Purkinje cell (primary cell): ENCODE measurements around the gene PRRC2A. TPM values are rescaled to one million over a fixed set of nuclear protein-coding genes. Genes with fewer than 3 reads are reported as not detected.

Experiments used
- polyA plus RNA-seq: library from polyadenylated mRNA; unstranded; fragments of >200 nt; fragmentation: Nextera tagmentation; gene quantifications from 2 replicates; pipeline ENCODE4 v1.2.1, GENCODE V29; 2014

The PRRC2A gene
- polyA plus RNA-seq: 3.7 and 3.8 TPM in 2 replicates

GRCh38 chr6:31620586-31621319, at the start of gene PRRC2A:
TSS of gene PRRC2A (plus strand) at chr6:31620715. CDS start at chr6:31622790, 2,075 bp downstream.

DNA sequence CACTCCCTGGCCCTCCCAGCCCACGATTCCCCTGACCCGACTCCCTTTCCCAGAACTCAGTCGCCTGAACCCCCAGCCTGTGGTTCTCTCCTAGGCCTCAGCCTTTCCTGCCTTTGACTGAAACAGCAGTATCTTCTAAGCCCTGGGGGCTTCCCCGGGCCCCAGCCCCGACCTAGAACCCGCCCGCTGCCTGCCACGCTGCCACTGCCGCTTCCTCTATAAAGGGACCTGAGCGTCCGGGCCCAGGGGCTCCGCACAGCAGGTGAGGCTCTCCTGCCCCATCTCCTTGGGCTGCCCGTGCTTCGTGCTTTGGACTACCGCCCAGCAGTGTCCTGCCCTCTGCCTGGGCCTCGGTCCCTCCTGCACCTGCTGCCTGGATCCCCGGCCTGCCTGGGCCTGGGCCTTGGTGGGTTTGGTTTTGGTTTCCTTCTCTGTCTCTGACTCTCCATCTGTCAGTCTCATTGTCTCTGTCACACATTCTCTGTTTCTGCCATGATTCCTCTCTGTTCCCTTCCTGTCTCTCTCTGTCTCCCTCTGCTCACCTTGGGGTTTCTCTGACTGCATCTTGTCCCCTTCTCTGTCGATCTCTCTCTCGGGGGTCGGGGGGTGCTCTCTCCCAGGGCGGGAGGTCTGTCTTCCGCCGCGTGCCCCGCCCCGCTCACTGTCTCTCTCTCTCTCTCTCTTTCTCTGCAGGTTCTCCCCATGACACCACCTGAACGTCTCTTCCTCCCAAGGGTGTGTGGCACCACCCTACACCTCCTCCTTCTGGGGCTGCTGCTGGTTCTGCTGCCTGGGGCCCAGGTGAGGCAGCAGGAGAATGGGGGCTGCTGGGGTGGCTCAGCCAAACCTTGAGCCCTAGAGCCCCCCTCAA, 48.2 kb upstream of the PRRC2A start, which contains the start of gene LTA:
Gene LTA, plus strand, starts transcription at position 249 of the 871 bp plus-strand sequence. Its CDS starts 454 bp downstream, at position 703.

GRCh38 chr6:31575335-31575901, 45.1 kb upstream of the PRRC2A start, which contains the start of gene TNF:
TSS of gene TNF (plus strand) at chr6:31575565. CDS start at chr6:31575742, 177 bp downstream.

DNA sequence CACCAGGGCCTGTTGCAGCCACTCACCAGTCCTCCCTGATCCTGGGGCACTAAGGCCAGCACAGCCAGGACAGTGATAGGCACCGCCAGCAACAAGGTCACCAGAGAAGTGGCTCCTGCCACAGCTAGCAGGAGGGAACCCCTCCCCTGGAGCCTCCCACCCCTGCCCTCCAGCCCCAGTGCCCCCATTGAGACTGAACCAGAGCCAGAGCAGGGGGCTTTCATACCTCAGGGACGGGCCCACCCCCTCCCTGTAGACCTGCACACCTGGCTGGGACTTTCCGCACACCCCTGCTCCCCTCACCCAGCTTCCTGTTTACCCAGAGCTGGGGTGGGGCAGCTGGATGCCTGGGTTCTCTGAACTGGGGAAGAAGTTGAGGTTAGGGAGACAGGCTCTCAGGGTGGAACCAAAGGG, 38.3 kb upstream of the PRRC2A start, which contains the start of gene LTB:
Gene LTB, minus strand, starts transcription at position 195 of the 414 bp plus-strand sequence. Its CDS starts 7 bp downstream, at position 188.

DNA sequence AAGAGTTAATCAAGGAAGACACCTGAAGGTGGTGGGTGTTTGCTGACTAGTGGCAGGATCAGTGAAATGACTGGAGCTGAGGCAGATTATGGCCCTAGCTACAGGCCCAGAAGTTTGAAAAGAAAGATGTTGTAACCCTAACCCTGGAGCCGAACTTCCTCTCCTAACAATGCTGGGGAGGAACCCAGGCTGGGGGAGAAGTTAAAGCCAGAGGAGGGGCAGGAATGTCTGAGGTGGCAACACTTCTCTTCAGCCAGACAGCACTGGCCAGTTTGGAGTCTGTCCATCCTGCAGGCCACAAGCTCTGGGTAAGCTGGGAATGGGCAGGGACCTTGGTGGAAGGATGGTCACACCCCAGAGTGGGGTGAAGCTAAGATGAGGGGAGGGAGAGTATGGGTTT, 34.5 kb upstream of the PRRC2A start, which contains the start of gene LST1:
Gene LST1, plus strand, starts transcription at position 270 of the 400 bp plus-strand sequence. CDS start 1,023 bp downstream, outside the sequence.

GRCh38 chr6:31614684-31615578, 5.6 kb upstream of the PRRC2A start, which contains the start of gene AIF1:
TSS of gene AIF1 (plus strand) at chr6:31615234. CDS start at chr6:31615330, 96 bp downstream.

GRCh38 chr6:31655349-31656237, 35.1 kb downstream of the PRRC2A start, which contains the start of gene APOM:
TSS of gene APOM (plus strand) at chr6:31655894. CDS start at chr6:31655967, 73 bp downstream.

GRCh38 chr6:31660381-31661261, 40.1 kb downstream of the PRRC2A start, which contains the start of gene C6orf47:
TSS of gene C6orf47 (minus strand) at chr6:31660778. CDS start at chr6:31659947, 831 bp downstream.

DNA sequence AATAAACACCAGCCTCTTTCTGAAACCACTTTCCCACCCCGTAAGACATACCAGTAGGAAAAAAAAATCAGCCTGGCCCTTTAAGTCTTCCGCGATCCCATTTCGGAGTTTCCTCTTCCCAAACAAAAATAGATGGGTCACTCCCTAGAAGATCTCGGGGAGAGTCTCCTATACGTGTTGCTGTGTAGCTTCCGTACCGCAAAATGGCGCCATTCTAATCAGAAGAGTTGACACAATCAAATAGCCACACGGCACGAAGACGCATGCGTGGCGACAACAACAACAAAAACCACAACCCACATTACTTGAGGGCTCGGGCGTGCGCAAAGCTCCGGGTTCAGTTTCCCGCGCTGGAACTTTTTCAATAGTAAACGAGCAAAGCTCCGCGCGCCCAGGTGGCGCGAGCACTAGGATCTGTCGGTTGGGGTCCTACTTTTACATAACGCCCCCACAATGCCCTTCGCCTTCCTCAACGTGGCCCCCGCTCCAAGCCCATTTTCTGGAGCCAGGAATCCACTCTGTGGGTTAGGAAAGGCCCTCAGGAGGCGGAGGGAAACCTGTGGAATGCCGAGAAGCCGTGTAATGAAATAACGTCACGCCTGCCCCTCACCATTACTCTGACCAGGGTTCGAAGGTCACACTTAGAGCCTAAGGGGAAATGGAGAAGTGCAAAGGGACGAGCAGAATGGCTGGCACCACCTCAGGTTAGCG, 44.4 kb downstream of the PRRC2A start, which contains the start of gene GPANK1:
Gene GPANK1, minus strand, starts transcription at position 208 of the 711 bp plus-strand sequence. CDS start 519 bp downstream, outside the sequence.

GRCh38 chr6:31665501-31666336, 45.2 kb downstream of the PRRC2A start, which contains the start of gene CSNK2B:
TSS of gene CSNK2B (plus strand) at chr6:31666080. CDS start at chr6:31666832, 752 bp downstream.

DNA sequence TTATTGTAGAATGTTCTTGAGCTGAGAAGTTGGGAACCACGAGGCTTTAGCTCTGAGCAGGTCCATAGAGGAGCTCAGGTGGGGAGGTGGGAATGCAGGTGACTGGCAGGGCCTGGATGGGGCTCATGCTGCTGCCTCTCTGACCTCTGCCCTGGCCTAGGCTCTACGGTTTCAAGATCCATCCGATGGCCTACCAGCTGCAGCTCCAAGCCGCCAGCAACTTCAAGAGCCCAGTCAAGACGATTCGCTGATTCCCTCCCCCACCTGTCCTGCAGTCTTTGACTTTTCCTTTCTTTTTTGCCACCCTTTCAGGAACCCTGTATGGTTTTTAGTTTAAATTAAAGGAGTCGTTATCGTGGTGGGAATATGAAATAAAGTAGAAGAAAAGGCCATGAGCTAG, 49.2 kb downstream of the PRRC2A start, which contains the start of gene LY6G5B:
Gene LY6G5B, plus strand, starts transcription at position 301 of the 400 bp plus-strand sequence. CDS start 975 bp downstream, outside the sequence.

GRCh38 chr6:31680226-31681134, 60.0 kb downstream of the PRRC2A start, which contains the start of gene LY6G5C:
TSS of gene LY6G5C (minus strand) at chr6:31681067. CDS start at chr6:31680373, 694 bp downstream.

